ENCODE data around the gene TMPRSS3.

- TF ChIP-seq POLR2A (IDR thresholded peaks at IDR 0.05) (no peak), CTCF (IDR thresholded peaks at IDR 0.05) (no peak)
These were observed 48.9 kb upstream of the TMPRSS3 start for GRCh38 chr21:42444745-42445059.

Measured in thyroid gland (tissue), 4 donors.